Middle frontal gyrus (tissue), 1 donor: ENCODE data around the gene TBKBP1.

ENCODE experiments used
- DNase-seq: peaks from one replicate; pipeline ENCODE4 v3.0.0-alpha.2; 2015; ENCODE audit warnings: low spot score; ENCODE audit errors: extremely low spot score

The TBKBP1 gene

DNA sequence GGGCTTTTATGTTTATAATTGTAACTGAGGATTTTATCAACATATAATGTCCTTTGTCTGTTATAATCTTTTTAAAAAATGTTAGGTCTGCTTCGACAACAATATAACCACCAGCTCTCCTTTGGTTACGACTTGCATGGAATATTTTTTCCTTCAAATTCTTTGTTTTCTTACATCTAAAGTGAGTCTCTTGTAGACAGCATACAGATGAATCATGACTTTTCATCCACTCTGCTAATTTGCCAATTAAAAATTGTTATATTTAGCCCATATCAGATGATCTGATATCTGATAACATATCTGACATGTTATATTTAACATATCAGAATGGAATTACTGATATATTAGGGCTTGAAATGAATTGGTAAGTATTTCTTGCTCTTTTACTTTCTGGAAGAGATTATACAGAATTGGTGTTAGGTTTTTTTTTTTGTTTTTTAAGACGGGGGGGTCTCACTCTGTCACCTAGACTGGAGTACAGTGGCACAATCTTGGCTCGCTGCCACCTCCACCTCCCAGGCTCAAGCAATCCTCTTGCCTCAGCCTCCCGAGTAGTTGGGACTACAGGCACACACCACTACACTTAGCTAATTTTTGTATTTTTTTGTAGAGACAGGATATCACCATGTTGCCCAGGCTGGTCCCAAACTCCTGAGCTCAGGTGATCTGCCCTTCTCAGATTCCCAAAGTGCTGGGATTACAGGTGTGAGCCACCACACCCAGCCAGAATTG lies 66.6 kb downstream of the TBKBP1 start:
- no peak for DNase-seq
